ENCODE measurements around the gene HDAC4. TPM values are rescaled to one million over a fixed set of nuclear protein-coding genes. Genes with fewer than 3 reads are reported as not detected.
"Not testable (repeated sequence)": the region's sequence is repeated elsewhere in the genome, so short reads cannot be mapped to it uniquely, and the experiment has no call there.

Gene HDAC4
- 5.4 TPM for polyA plus RNA-seq (2013, experiment 1 of 2; ENCODE audit: insufficient read length)
- 7.0 TPM for polyA plus RNA-seq (2013, experiment 2 of 2; ENCODE audit: insufficient read length)

DNA sequence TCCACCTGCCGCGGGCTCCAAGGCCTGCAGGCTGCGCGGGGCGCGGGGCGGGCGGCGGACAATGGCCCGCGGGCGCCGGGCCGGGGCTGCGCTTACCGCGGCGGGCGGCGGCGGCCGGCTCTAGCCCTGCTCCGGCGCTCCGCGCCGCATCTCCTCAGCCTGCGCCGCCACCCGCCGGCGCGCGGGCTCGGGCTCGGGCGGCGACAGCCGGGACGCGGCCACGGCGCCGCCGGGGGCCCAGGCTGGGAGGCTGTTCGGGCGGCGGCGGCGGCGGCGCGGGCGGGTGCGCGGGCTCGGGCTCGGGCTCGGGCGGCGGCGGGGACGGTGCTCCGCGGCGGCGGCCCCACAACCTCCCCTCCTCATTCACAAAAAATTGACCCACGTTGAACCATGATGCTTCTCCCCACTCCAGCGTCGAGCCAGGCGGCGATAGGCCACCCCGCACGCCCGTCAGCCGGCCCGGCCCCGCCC, at the start of gene HDAC4:
Gene HDAC4, minus strand, starts transcription at position 425 of the 471 bp plus-strand sequence. CDS start 48,321 bp downstream, outside the sequence.
- no peak for DNase-seq

GRCh38 chr2:239449468-239449867, 48.6 kb upstream of the HDAC4 start:
- not testable (repeated sequence) for DNase-seq

- DNase-seq, result no peak
Measured at GRCh38 chr2:239445771-239446524, 45.1 kb upstream of the HDAC4 start.

DNA sequence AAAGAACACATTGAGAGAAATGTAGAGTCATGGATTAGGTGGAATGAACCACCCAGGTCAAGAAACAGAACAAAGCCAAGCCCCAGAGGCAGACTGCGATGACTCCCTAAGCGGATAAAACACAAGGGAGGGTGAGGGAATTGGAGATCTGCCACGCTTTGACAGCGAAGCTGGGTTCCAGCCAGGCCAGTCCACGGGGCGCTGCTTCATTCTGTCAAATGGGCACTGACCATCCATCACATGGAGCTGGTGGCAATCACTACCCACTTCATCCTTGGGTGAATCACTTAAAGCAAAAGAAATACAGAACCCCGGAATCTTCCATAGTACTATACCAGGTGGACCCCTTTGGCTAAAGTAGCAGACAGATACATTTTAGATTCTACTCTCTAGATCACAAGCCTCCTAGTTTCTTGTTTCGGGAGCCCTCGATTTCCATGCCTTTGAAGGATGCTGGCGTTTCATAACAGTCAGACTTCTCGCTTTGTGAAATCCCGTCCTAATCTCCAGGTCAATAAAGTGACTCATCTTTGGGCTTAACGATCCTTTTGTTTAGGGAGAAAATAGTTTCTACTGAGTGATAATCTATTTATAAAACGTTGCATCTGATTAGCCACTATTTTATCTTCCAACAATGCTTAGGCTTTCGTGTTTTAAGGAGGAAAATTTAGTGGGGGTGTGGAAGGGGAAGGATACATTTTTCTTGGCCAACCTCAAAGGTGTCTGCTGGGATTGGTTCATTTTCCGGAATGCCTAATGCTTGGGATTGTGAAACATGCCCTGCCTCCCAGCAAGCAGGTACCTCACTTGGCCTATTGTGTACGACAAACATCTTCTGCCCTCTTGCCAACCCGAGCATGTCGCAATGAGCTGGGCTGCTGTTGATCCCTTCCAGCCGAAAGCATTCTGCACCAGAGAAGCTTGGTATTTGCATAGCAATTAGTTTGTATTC, 44.1 kb upstream of the HDAC4 start:
- DNase-seq, result no peak

DNA sequence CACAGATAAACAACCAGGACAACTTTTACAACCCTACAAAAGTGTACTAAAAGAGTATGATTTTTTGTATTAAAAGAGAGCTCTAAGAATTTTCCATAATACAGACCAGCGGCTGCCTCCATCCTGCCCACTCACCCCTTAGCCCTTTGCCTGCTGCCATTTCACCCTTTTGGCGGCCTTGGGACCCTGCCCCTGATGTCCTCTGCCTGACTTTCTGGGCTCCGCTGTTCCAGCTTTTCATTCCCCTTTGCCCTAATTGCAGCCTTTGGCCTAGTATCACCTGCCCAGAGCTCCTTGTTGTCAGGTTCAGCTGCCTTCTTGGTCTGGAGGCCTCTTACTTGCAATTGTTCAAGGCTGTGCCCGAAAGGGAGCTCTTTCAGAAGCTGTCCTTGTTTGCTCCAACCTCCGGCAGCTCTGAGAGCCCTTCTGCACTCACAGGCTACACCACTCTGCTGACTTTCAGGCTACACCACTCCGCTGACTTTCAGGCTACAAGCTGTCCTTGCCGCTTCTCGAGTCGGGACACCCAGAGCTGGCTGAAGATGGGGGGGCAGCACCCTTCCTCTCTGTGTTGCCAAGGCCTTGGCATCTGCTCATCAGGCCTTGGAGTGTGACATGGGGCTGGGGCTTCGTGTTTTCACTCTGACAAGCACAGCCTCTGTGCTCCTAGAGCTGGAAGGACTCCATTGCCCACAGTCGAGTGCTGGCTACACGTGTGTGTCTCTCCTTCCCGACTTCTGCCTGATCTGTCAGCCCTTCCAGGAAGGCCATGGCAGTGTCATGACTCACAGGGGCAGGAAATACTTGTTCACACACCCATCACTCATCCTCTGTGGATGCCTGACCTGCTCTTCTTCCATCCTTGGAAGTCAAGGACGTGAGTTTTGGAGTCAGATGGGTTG, 43.1 kb upstream of the HDAC4 start:
- DNase-seq, result peak; percentile 75

DNA sequence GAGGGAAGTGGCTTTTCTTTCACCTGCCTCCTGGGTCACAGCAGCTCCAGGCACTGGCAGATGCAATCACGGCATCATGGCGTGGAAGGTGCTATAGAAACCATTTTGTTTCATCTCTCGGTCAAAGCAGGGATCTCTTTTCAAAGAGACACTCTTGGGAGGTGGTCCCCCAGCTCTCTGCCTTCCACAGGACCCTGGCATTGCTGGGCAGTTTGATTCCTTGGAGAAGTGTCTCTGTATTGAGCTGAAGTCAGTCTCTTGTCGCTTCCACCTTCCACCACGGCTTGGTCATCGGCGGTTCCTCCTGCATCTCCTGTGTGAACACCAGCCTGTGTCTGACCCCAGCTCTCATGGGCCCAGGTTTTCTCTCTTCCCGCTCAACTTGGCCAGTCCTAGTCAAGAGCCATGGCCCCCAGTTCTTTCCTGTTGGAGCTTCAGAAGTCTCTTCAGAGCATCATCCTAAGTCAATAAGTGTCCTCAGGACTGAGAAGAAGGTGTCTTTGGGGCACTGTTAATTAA, 42.3 kb upstream of the HDAC4 start:
- DNase-seq, result no peak

GRCh38 chr2:239442192-239442591, 41.4 kb upstream of the HDAC4 start:
- no peak for DNase-seq

GRCh38 chr2:239441261-239442078, 40.6 kb upstream of the HDAC4 start:
- DNase-seq, result no peak

- no peak for DNase-seq
Measured at GRCh38 chr2:239440511-239440959, 39.7 kb upstream of the HDAC4 start.

DNA sequence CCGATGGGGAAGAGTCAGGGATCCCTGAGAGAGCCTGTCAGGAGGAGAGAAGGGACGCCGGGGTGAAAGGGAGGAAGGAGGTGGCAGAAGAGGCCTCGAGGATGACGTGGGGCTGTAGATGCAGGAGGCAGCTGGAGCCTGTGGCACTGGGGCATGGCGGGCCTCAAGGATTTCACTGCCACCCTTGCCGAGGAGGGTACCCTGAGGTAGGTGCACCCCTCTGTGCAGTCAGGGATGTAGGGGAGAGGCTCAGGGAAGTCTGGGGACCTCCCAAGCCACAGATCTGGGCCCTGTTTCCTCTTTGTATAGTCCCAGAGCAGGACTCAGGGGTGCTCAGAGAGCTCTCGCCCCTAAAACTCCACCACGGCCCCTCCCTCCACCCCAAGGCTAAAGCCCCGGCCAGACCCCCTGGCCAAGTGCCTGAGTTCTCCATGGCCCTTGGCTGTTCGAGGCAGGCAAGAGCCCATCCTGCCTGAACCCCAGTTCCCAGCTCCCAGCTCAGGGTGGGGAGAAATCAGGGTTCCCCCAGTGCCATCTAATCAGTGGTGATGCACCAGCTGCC, 39.0 kb upstream of the HDAC4 start:
- DNase-seq, result no peak

DNA sequence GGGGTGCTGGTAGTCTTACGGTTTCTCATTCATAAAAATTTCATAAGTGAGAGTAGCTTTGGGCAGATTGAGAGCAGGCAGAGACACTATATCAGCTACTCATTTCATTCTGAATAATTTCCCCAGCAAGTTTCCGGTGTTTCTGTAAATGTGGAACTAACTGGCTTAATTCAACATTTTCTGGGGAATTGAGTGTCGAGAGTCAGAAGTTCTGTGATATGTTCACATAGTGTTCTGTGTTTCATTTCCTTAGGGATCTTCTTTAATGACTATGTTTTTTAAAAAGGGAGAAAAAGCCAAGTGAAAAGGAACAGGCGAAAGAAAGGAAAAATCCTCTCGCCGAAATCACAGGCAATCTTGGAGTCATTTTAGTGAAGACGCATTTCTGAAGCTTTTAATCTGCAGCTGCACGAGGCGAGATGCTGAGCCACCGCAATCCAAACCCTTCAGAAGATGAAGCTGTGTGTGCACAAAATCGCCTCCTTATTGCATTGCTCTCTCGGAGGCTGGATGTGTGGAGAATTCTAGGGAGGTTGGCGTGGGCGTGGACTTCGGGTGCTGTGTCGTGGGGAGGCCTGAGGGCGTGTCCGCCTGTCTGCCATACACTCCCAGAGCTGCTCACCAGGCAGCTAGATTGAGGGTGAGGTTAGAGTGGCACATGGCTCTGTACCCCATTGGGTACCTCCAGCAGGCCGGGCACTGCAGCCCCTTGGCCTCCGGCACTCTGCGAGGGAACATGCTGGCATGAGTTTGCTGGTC, 38.4 kb upstream of the HDAC4 start:
- DNase-seq, result no peak

DNA sequence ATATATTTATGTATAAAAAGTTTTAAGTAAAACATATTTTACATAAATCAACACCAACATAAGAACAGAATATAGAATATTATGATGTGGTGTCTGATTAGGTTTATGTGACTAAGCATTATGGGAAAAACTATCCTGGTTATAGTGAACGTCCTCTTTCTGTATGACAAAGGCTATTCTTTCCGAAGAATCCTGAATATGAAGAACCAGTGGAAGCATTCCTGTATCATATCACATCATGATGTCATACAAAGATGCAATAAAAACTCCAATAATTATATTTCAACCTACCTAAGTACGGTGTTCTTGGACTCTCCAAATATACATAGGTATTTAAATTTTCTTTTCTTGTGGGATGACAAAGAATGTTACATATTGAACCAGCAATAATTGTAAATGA, 37.5 kb upstream of the HDAC4 start:
- no peak for DNase-seq

DNA sequence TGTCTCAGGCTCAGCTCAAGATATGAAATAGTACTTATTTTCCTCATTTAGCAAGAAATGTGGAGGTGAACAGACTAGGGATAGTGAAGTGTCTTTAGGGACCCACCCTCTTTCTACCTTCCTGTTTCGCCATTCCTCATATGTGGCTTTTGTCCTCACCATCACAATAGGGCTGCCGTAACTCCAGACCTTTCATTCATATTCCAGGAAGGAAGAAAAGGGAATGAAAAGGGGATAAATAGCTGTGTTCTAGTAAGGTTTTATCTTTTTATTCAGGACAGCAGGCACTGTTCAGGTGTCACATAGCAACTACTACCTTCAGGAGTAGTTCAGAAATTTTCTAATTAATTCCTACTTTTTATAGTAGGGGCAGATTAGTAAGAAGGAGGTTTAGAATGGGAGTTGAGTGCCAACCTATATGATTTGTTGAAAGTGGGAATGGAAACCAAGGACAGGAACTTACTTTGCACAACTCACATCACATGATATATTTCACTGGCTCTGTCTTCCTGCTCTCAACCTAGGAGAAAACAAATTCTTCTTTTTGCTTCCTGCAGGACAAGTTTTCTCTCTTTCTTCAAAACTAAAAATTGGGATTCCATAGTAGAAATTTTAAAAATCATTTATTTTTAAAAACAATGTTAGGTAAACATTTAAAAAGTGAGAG, 36.0 kb upstream of the HDAC4 start:
- DNase-seq, result no peak

- no peak for DNase-seq
Measured at GRCh38 chr2:239436076-239436475, 35.3 kb upstream of the HDAC4 start.

- DNase-seq, result peak; percentile 74
Measured at GRCh38 chr2:239433777-239434403, 33.1 kb upstream of the HDAC4 start.

DNA sequence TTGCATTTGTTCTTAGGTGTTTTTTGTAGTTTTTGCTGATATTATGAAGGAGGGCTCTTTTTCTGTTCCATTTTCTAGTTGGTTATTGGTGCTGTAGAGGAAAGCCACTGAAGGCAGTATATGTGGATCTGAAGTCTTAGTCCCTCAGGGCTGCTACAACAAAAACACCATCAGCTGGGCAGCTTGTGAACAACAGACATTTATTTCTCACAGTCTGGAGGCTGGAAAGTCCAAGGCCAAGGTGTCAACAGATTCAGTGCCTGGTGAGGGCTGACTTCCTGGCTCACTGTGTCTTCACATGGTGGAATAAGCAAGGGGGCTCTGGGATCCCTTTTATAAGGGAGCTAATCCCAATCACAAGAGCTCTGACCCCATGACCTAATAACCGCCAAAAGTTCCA, 31.4 kb upstream of the HDAC4 start:
- DNase-seq, result no peak

- peak; percentile 16 for DNase-seq
Measured at GRCh38 chr2:239431536-239431935, 30.7 kb upstream of the HDAC4 start.

- DNase-seq, result no peak
Measured at GRCh38 chr2:239429473-239430350, 28.9 kb upstream of the HDAC4 start.

Data from fibroblast of skin of back (primary cell).